GM12878 (cell line): ENCODE data around the gene LRRC4B. TPM values are rescaled to one million over a fixed set of nuclear protein-coding genes. Genes with fewer than 3 reads are reported as not detected.

Experiments used
- BMI1 ChIP-seq: fragments of 450-650 bp; IDR thresholded peaks from 2 replicates; pipeline ENCODE4 v1.6.1; 2016; ENCODE audit warnings: mild to moderate bottlenecking, moderate library complexity, borderline replicate concordance
- ETV6 ChIP-seq, 2 experiments: fragments of 450-650 bp in 1 of 2; IDR thresholded peaks in 1 of 2; conservative IDR thresholded peaks in 1 of 2; 2 replicates each; pipeline ENCODE4 v1.6.1; 2014; ENCODE audit warnings: antibody characterized with exemption in 1 of 2, borderline replicate concordance in 1 of 2, low read depth in 1 of 2, mild to moderate bottlenecking in 1 of 2, moderate library complexity in 1 of 2
- NBN ChIP-seq: fragments of 450-650 bp; IDR thresholded peaks from 2 replicates; pipeline ENCODE4 v1.6.1; 2016
- NR2C1 ChIP-seq: fragments of 450-650 bp; IDR thresholded peaks from 2 replicates; pipeline ENCODE4 v1.6.1; 2017; ENCODE audit warnings: antibody characterized with exemption, mild to moderate bottlenecking, moderate library complexity
- RAD21 ChIP-seq: IDR thresholded peaks from 2 replicates; pipeline ENCODE4 v1.6.1; 2011; ENCODE audit warnings: mild to moderate bottlenecking, low read depth, low read length, moderate library complexity; ENCODE audit not compliant: insufficient read depth
- YY1 ChIP-seq: IDR thresholded peaks from 2 replicates; pipeline ENCODE4 v1.6.1; 2011; ENCODE audit warnings: low read depth, mild to moderate bottlenecking, low read length
- ZNF622 ChIP-seq: fragments of 450-650 bp; IDR thresholded peaks from 2 replicates; pipeline ENCODE4 v1.6.1; 2017; ENCODE audit warnings: mild to moderate bottlenecking, inconsistent platforms
- ZZZ3 ChIP-seq: IDR thresholded peaks from 2 replicates; pipeline ENCODE4 v1.6.1; 2011; ENCODE audit warnings: low read depth; ENCODE audit not compliant: control insufficient read depth, insufficient read length
- polyA plus RNA-seq, 11 experiments: library from polyadenylated mRNA; depleted of rRNA in 4 of 11; unstranded in 6 of 11; stranded (reverse) in 5 of 11; fragments of >200 nt; fragmentation: Nextera tagmentation in 4 of 11; fragmentation: Illumina TruSeq in 1 of 11; extraction: Ambion mirVana in 4 of 11; extraction: Trizol in 1 of 11; gene quantifications; 1 replicate in 1 of 11; 2 replicates in 10 of 11; pipeline versions ENCODE4 v1.2.1 to v1.2.3, GENCODE V29; 2011 to 2016; ENCODE audit warnings: inconsistent platforms in 2 of 11, missing spikeins in 2 of 11, low read depth in 1 of 11
- total RNA-seq, 4 experiments: library from RNA; depleted of rRNA in 3 of 4; stranded (reverse); fragments of >200 nt in 3 of 4; fragmentation: Illumina TruSeq in 1 of 4; extraction: Trizol in 1 of 4; gene quantifications; 2 replicates each; pipeline versions ENCODE4 v1.2.1 to v1.2.3, GENCODE V29; 2013 to 2021
- TF ChIP-seq, protein P1 (sequence below): fragments of 450-650 bp; IDR thresholded peaks from 2 replicates; pipeline ENCODE4 v1.6.1; 2014; ENCODE audit warnings: mild to moderate bottlenecking
- TF ChIP-seq, protein P2 (sequence below): fragments of 450-650 bp; conservative IDR thresholded peaks from 2 replicates; pipeline ENCODE4 v1.6.1; 2017; ENCODE audit warnings: mild to moderate bottlenecking, moderate library complexity

Gene LRRC4B
- total and polyA plus RNA-seq, 10 of the 15 experiments (the other 5 are each of a cell fraction or from before 2014, with no cell fraction given): 0.14 TPM; not detected in 9

GRCh38 chr19:50520822-50521465, 47.3 kb downstream of the LRRC4B start (continued):
- TF ChIP-seq, protein P1, sequence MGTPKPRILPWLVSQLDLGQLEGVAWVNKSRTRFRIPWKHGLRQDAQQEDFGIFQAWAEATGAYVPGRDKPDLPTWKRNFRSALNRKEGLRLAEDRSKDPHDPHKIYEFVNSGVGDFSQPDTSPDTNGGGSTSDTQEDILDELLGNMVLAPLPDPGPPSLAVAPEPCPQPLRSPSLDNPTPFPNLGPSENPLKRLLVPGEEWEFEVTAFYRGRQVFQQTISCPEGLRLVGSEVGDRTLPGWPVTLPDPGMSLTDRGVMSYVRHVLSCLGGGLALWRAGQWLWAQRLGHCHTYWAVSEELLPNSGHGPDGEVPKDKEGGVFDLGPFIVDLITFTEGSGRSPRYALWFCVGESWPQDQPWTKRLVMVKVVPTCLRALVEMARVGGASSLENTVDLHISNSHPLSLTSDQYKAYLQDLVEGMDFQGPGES: no peak
- TF ChIP-seq ZZZ3 (no peak), ZNF622 (no peak), BMI1 (no peak), NR2C1 (no peak), RAD21 (no peak), ETV6 (conservative IDR thresholded peaks at IDR 0.05 in 1 of 2, IDR thresholded peaks at IDR 0.05 in 1 of 2; ENCODE audit: borderline replicate concordance in 1 of 2, low read depth in 1 of 2) (no peak), YY1 (no peak), NBN (no peak)
- TF ChIP-seq, protein P2, sequence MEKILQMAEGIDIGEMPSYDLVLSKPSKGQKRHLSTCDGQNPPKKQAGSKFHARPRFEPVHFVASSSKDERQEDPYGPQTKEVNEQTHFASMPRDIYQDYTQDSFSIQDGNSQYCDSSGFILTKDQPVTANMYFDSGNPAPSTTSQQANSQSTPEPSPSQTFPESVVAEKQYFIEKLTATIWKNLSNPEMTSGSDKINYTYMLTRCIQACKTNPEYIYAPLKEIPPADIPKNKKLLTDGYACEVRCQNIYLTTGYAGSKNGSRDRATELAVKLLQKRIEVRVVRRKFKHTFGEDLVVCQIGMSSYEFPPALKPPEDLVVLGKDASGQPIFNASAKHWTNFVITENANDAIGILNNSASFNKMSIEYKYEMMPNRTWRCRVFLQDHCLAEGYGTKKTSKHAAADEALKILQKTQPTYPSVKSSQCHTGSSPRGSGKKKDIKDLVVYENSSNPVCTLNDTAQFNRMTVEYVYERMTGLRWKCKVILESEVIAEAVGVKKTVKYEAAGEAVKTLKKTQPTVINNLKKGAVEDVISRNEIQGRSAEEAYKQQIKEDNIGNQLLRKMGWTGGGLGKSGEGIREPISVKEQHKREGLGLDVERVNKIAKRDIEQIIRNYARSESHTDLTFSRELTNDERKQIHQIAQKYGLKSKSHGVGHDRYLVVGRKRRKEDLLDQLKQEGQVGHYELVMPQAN: no peak
